ENCODE data around the gene KCNG2. TPM values are rescaled to one million over a fixed set of nuclear protein-coding genes. Genes with fewer than 3 reads are reported as not detected.

KCNG2 gene
- total RNA-seq, 2 experiments from 2014 or later = not detected

GRCh38 chr18:79899609-79900445 is 102.1 kb downstream of the KCNG2 start:
- ATAC-seq (ENCODE audit: poor library complexity) (no peak), DNase-seq (peak in 1 of 14 experiments; percentile 10)
- Histone ChIP-seq H3K4me1 (ENCODE audit: insufficient read depth, low read length) (no peaks in the 10 kb centered on the region), H3K36me3 (ENCODE audit: insufficient read depth, low read length) (peaks cover 11% of the 10 kb centered on the region), H3K27ac (ENCODE audit: low read depth in 1 of 2, low read length in 2 of 2) (no peak overlapping the region), H3K9me3 (ENCODE audit: control insufficient read depth in 1 of 2, insufficient read depth in 1 of 2, low read length in 2 of 2) (peaks cover 16 to 74% of the 10 kb centered on the region in 2 experiments), H3K4me3 (ENCODE audit: low read length) (no peak overlapping the region), H3K27me3 (ENCODE audit: control insufficient read depth in 1 of 2, insufficient read depth in 2 of 2, low read length in 2 of 2) (no peaks in the 10 kb centered on the region)
- H3K4me3 Mint-ChIP-seq = no peak overlapping the region
- CTCF ChIA-PET = no interaction called here
- H3K27ac Mint-ChIP-seq = no peak overlapping the region
- no peaks in the 10 kb centered on the region for H3K27me3 Mint-ChIP-seq
- peaks cover 15% of the 10 kb centered on the region for H3K9me3 Mint-ChIP-seq
- TF ChIP-seq CTCF (IDR thresholded peaks at IDR 0.05) = no peak
- no peaks in the 10 kb centered on the region for H3K4me1 Mint-ChIP-seq (ENCODE audit: low read depth)
- intact Hi-C loops (cut with DNase I, micrococcal nuclease) = no loop called here
- POLR2A ChIA-PET = no interaction called here
- H3K36me3 Mint-ChIP-seq (ENCODE audit: low read depth) = peaks cover 34% of the 10 kb centered on the region

- Histone ChIP-seq H3K4me1 (ENCODE audit: insufficient read depth, low read length) (no peaks in the 10 kb centered on the region), H3K27me3 (ENCODE audit: control insufficient read depth in 1 of 2, insufficient read depth in 2 of 2, low read length in 2 of 2) (no peaks in the 10 kb centered on the region), H3K4me3 (ENCODE audit: low read length) (no peak overlapping the region), H3K36me3 (ENCODE audit: insufficient read depth, low read length) (peaks cover 11% of the 10 kb centered on the region), H3K27ac (ENCODE audit: low read depth in 1 of 2, low read length in 2 of 2) (no peak overlapping the region), H3K9me3 (ENCODE audit: control insufficient read depth in 1 of 2, insufficient read depth in 1 of 2, low read length in 2 of 2) (peaks cover 11 to 73% of the 10 kb centered on the region in 2 experiments)
- intact Hi-C loops (cut with DNase I, micrococcal nuclease) = no loop called here
- H3K4me1 Mint-ChIP-seq (ENCODE audit: low read depth) = no peaks in the 10 kb centered on the region
- no peak overlapping the region for H3K27ac Mint-ChIP-seq
- ChIA-PET POLR2A (no interaction called here), CTCF (no interaction called here)
- H3K4me3 Mint-ChIP-seq = no peak overlapping the region
- ATAC-seq (ENCODE audit: poor library complexity) (no peak), DNase-seq (no peak)
- no peaks in the 10 kb centered on the region for H3K27me3 Mint-ChIP-seq
- H3K36me3 Mint-ChIP-seq (ENCODE audit: low read depth) = peaks cover 32% of the 10 kb centered on the region
- no peak for TF ChIP-seq CTCF (IDR thresholded peaks at IDR 0.05)
- peaks cover 6% of the 10 kb centered on the region for H3K9me3 Mint-ChIP-seq
These were observed 103.2 kb downstream of the KCNG2 start for GRCh38 chr18:79900610-79901570.

- Histone ChIP-seq H3K4me3 (ENCODE audit: low read length) (no peak overlapping the region), H3K9me3 (ENCODE audit: control insufficient read depth in 1 of 2, insufficient read depth in 1 of 2, low read length in 2 of 2) (peaks cover 5 to 70% of the 10 kb centered on the region in 2 experiments), H3K27ac (ENCODE audit: low read depth in 1 of 2, low read length in 2 of 2) (no peak overlapping the region), H3K27me3 (ENCODE audit: control insufficient read depth in 1 of 2, insufficient read depth in 2 of 2, low read length in 2 of 2) (no peaks in the 10 kb centered on the region), H3K4me1 (ENCODE audit: insufficient read depth, low read length) (no peaks in the 10 kb centered on the region), H3K36me3 (ENCODE audit: insufficient read depth, low read length) (peaks cover 11% of the 10 kb centered on the region)
- Mint-ChIP-seq H3K27me3 (no peaks in the 10 kb centered on the region), H3K9me3 (peaks cover 6% of the 10 kb centered on the region), H3K27ac (peak overlapping the region; percentile 36), H3K4me3 (no peak overlapping the region), H3K36me3 (ENCODE audit: low read depth) (peaks cover 36% of the 10 kb centered on the region), H3K4me1 (ENCODE audit: low read depth) (no peaks in the 10 kb centered on the region)
- DNase-seq (no peak), ATAC-seq (ENCODE audit: poor library complexity) (no peak)
- no peak for TF ChIP-seq CTCF (IDR thresholded peaks at IDR 0.05)
- POLR2A ChIA-PET = no interaction called here
- CTCF ChIA-PET = no interaction called here
- intact Hi-C loops (cut with DNase I, micrococcal nuclease) = no loop called here
These were observed 103.9 kb downstream of the KCNG2 start for GRCh38 chr18:79901665-79902064.

Data from CD4-positive, alpha-beta T cell (primary cell).